Ramos (cell line): Measurements from ENCODE around the gene BCAP29.
"Not testable (repeated sequence)": the region's sequence is repeated elsewhere in the genome, so short reads cannot be mapped to it uniquely, and the experiment has no call there.

ENCODE experiments used
- in situ Hi-C: fragments of 300-500 bp; cut with MboI; formaldehyde crosslinking; loops from one replicate; pipeline ENCODE4 v1.14.3; 2022; ENCODE audit warnings: low sequenced_read_pairs; ENCODE audit not compliant: unreplicated experiment

BCAP29 gene

DNA sequence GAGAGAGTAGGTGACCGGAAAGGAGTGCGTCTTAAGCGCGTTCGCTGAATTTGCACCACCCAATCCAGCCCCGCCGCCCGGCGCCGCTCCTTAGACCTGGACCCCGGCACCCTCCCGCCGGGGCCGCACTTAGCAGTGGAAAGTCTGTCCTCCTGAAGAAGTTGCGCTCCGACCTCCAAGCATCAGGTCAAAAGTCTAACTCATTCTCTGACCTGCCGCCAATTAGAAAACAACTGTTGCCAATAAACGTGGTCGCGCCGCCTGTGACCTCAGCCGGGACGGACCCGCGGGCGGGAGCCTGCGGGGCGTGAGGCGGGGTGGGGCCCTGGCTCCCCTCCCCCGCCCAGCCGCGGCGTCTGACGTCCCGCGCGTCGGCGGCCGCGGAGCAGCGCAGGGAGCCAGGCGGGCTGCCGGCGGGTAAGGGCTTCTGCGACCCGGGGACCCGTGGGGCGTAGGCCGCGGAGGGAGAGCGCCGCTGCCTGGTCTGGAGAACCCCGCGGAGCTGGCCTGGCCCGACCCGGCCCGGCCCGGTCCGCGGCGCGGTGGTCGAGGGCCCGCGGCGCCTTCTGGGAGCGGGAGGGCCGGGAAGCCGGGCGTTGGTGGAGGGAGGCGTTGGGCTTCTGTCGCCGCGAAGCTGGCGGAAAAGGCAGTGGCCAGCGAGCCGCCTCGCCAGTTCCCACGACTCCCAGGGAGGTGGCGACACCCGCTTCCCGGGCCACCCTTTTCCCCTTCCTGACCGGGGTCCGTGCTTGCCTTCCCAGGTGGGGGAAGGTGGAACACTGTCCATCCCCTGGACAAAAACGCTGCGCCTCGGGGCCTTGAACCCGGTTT is at the start of gene BCAP29:
TSS of gene BCAP29 (plus strand) at position 362 of the 831 bp plus-strand sequence. CDS start 527 bp downstream, outside the sequence.
- in situ Hi-C loops: no loop called here

- in situ Hi-C loops: no loop called here
Observed at GRCh38 chr7:107530751-107531150, 49.3 kb upstream of the BCAP29 start.

GRCh38 chr7:107534139-107534538 is 45.9 kb upstream of the BCAP29 start:
- in situ Hi-C loops: no loop called here

GRCh38 chr7:107537228-107537627 is 42.8 kb upstream of the BCAP29 start:
- in situ Hi-C loops: not testable (repeated sequence)

- in situ Hi-C loops: no loop called here
Observed at GRCh38 chr7:107538001-107538400, 42.0 kb upstream of the BCAP29 start.

DNA sequence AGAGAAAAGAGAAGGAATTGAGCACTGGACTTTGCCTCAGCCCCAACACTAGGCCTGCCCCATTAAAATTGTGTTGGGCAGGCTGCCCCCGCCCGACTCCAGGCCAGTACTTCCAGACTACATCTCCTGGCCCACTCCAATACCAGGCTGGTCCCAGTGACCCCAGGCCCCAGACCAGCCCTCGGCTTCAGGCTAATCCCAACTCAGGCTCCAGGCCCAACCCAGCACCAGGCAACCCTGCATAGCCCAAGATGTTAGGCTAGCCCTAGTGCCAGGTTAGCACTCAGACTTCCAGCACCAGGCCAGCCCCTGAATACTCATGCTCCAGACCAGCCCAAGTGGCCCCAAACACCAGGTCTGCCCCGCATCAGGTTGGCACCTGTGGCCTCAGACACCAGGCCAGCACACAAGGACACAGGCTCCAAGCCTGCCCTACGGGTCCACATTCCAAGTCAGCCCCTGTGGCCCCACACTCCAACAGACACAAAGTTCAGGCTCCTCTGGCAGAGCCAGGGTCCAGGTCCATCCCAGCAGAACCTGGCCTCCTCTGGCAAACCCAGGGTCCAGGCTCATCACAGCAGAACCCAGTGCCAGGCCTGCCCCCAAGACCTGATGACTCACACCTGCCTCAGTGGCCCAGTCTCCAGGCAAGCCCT is 36.6 kb upstream of the BCAP29 start:
- in situ Hi-C loops: no loop called here

DNA sequence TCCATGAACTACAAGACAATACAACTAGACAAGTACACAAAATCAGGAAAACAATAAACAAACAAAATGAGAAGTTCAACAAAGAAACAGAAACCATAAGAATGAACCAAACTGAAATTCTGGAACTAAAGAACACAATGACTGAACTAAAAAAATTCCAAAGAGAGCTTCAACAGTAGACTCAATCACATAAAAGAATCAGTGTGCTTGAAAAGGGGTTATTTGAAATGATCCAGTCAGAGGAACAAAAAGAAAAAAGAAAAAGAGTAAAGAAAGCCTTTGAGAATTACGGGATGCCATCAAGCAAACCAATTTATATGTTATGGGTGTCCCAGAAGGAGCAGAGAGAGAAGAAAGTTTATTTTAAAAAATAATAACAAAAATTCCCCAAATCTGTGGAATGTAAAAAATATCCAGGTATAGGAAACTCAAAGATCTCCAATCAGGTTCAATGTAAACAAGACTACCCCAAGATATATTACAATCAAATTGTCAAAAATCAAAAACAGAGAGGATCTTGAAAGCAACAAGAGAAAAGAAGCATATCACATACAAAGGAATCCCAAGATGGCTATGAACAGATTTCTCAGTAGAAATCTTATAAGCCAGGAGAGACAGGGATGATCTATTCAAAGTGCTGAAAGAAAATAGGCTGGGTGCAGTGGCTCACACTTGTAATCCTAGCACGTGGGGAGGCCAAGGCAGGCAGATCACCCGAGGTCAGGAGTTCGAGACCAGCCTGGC is 35.0 kb upstream of the BCAP29 start:
- in situ Hi-C loops: no loop called here

DNA sequence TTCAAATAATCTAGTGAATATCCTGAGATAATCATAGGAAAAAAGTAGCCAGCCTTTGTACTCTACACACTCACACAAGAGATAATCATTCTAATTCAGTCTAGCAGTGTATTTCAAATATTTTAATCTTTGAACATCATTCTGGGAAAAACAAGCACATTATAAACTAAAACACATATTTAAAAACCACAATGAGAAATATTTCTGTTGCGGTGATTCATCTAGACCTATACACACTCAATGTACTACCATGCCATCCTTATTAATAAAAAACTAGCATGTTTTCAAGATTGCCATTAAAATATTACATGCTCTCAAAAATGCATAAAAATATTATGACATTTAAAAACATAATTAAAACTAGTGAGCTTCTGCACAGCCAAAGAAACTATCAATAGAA is 28.1 kb upstream of the BCAP29 start:
- in situ Hi-C loops: no loop called here

DNA sequence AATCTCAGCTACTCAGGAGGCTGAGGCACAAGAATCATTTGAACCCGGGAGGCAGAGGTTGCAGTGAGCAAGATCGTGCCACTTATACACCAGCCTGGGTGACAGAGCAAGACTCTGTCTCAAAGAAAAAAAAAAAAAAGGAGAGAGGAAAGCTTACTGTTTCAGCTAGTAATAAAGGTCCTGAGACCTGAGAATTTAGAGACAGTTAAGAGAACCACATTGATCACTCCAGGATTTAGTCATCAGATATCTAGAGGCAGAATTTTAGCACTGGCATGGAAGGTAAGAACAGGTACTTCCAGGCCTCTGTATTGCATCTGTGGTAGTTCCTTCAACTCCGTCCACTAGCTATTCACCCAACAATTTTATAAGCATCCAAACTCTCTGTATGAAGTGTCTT is 24.2 kb upstream of the BCAP29 start:
- in situ Hi-C loops: no loop called here

GRCh38 chr7:107559864-107560263 is 20.2 kb upstream of the BCAP29 start:
- in situ Hi-C loops: no loop called here

DNA sequence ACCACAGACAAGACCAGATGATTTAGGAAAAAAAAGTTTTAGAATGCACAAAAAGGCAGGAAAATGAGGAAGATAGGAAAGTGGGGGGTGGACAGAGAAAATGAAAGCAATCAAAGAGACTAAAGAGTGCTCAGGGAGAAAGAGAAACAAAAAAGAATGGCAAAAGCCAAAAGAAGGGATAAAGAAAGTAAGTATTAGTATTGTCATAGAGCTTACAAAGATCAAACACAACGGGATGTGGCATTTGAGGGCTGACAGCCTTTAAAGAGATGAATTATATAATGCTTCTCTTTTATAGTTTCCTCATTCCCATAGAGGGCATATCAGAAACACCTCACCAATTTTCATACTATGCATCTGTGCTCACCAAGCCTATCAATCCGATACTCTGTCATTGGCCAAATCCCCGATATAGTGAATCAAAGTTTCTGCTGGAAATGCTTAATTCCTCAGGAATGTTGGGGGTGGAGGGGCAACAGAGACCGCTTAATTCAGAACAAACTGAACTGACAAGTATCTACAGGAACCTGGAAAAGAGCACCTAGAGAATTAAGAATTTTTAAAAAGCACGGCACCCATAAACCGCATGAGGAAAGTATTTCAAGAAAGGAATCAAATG is 19.0 kb upstream of the BCAP29 start:
- in situ Hi-C loops: no loop called here

GRCh38 chr7:107563081-107563774 is 16.8 kb upstream of the BCAP29 start:
- in situ Hi-C loops: no loop called here

- in situ Hi-C loops: no loop called here
Observed at GRCh38 chr7:107563775-107564552, 16.1 kb upstream of the BCAP29 start, which contains the start of the genes COG5 and DUS4L. COG5 (minus strand) TSS chr7:107563920; CDS start chr7:107563896, 24 bp downstream. DUS4L (plus strand) TSS chr7:107563971; CDS start chr7:107567071, 3,100 bp downstream.

- in situ Hi-C loops: no loop called here
Observed at GRCh38 chr7:107564553-107565298, 15.3 kb upstream of the BCAP29 start.

DNA sequence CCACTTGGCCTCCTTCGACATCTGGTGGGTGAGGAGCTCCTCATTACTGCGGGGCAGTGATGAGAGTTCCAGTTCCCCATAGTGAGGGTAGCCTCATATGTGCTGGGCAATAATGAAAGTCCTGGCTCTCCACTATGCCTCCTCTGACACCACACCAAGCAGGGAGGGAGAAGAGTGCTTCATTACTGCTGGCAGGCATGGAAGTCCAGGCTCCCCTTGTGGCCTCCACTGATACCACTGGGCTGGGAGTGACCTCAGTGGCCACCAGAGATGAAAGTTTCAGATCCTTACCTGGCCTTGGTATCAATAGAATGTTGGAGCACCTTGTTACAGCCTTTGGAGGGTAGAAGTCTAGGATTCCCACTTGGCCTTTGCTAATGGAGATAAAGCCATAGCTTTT is 9.7 kb upstream of the BCAP29 start:
- in situ Hi-C loops: no loop called here

GRCh38 chr7:107573537-107573936 is 6.5 kb upstream of the BCAP29 start:
- in situ Hi-C loops: no loop called here

DNA sequence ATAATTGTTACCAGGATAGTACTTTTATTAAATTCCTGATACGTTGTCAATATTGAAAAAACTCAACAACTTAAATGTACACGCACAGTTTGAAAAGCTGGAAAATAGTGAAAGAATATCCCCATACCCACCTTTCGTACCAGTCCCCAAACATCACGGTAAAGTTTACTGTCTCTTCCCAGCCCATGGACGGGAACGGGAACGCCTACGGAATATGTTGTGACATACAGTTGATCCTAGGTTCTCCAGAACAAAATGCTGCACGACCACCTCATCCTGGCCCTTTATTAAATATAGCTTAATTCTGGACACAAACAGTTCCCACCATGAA is 527 bp upstream of the BCAP29 start:
- in situ Hi-C loops: no loop called here

- in situ Hi-C loops: no loop called here
Observed at GRCh38 chr7:107580716-107581383, 804 bp downstream of the BCAP29 start.
